Activated T-cell treated with anti-CD3 and anti-CD28 coated beads, Interleukin-2, amount 50 U/mL, for 4 hours (primary cell): ENCODE results near the gene TIAM2. TPM values are rescaled to one million over a fixed set of nuclear protein-coding genes. Genes with fewer than 3 reads are reported as not detected.
A peak's percentile ranks its signal among the peaks of the same experiment; 100 is the strongest.

Experiments
- ATAC-seq, 2 donors: fragments of 200-7000 bp; cut with Tn5 transposase; one replicate each; pipeline ENCODE4 v1.10.0; 2021
- DNase-seq: peaks from one replicate; pipeline ENCODE4 v3.0.0-alpha.2; 2020
- H3K27me3 Mint-ChIP-seq: one replicate; pipeline ENCODE4 v1.8.0; 2021; ENCODE audit warnings: low read depth, mixed read lengths
- H3K36me3 Mint-ChIP-seq: one replicate; pipeline ENCODE4 v1.8.0; 2022; ENCODE audit warnings: mixed read lengths; ENCODE audit not compliant: insufficient read depth
- H3K4me1 Mint-ChIP-seq: one replicate; pipeline ENCODE4 v1.8.0; 2021; ENCODE audit warnings: low read depth, mixed read lengths
- H3K4me3 Mint-ChIP-seq: one replicate; pipeline ENCODE4 v1.8.0; 2021; ENCODE audit warnings: mild to moderate bottlenecking, moderate library complexity, mixed read lengths
- H3K9me3 Mint-ChIP-seq: one replicate; pipeline ENCODE4 v1.8.0; 2021; ENCODE audit warnings: mixed read lengths
- total RNA-seq, 3 donors: library from RNA; stranded (reverse); gene quantifications; one replicate each; pipeline ENCODE4 v1.2.1, GENCODE V29; 2021

The TIAM2 gene
- total RNA-seq, 3 donors from 2014 or later, result 11.0 to 18.5 (median 12.2) TPM

- H3K36me3 Mint-ChIP-seq, result peaks cover 39% of the 10 kb centered on the region
- no peak overlapping the region for H3K4me3 Mint-ChIP-seq
- no peak for ATAC-seq
Observed at GRCh38 chr6:155253337-155253736, 258.2 kb downstream of the TIAM2 start.

GRCh38 chr6:155254139-155254538 is 259.0 kb downstream of the TIAM2 start:
- H3K4me1 Mint-ChIP-seq, result no peaks in the 10 kb centered on the region
- DNase-seq (no peak), ATAC-seq (peak in 1 of 2 donors; percentile 46)
- H3K27me3 Mint-ChIP-seq, result no peaks in the 10 kb centered on the region
- no peaks in the 10 kb centered on the region for H3K9me3 Mint-ChIP-seq
- H3K36me3 Mint-ChIP-seq, result peaks cover 40% of the 10 kb centered on the region
- H3K4me3 Mint-ChIP-seq, result no peak overlapping the region

More at GRCh38 chr6:155253337-155253736, 258.2 kb downstream of the TIAM2 start:
- DNase-seq, result no peak
- Mint-ChIP-seq H3K27me3 (no peaks in the 10 kb centered on the region), H3K4me1 (peaks cover under 1% of the 10 kb centered on the region), H3K9me3 (no peaks in the 10 kb centered on the region)

- no peak for ATAC-seq
- peaks cover 2% of the 10 kb centered on the region for H3K4me1 Mint-ChIP-seq
- H3K27me3 Mint-ChIP-seq, result no peaks in the 10 kb centered on the region
- H3K36me3 Mint-ChIP-seq, result peaks cover 40% of the 10 kb centered on the region
- no peaks in the 10 kb centered on the region for H3K9me3 Mint-ChIP-seq
- no peak for DNase-seq
- no peak overlapping the region for H3K4me3 Mint-ChIP-seq
Observed at GRCh38 chr6:155256122-155256795, 261.1 kb downstream of the TIAM2 start.

- Mint-ChIP-seq H3K4me1 (peaks cover 9% of the 10 kb centered on the region), H3K27me3 (no peaks in the 10 kb centered on the region)
Observed at GRCh38 chr6:155257796-155258195, 262.7 kb downstream of the TIAM2 start.

GRCh38 chr6:155259204-155259603 is 264.1 kb downstream of the TIAM2 start:
- Mint-ChIP-seq H3K4me1 (peaks cover 9% of the 10 kb centered on the region), H3K4me3 (no peak overlapping the region), H3K9me3 (no peaks in the 10 kb centered on the region), H3K27me3 (no peaks in the 10 kb centered on the region), H3K36me3 (peaks cover 45% of the 10 kb centered on the region)
- ATAC-seq (no peak), DNase-seq (no peak)

More at GRCh38 chr6:155257796-155258195, 262.7 kb downstream of the TIAM2 start:
- no peaks in the 10 kb centered on the region for H3K9me3 Mint-ChIP-seq
- H3K4me3 Mint-ChIP-seq, result no peak overlapping the region
- no peak for ATAC-seq
- DNase-seq, result no peak
- H3K36me3 Mint-ChIP-seq, result peaks cover 44% of the 10 kb centered on the region

GRCh38 chr6:155259897-155260296 is 264.8 kb downstream of the TIAM2 start:
- no peaks in the 10 kb centered on the region for H3K27me3 Mint-ChIP-seq
- H3K4me1 Mint-ChIP-seq, result peaks cover 9% of the 10 kb centered on the region
- H3K9me3 Mint-ChIP-seq, result no peaks in the 10 kb centered on the region
- peaks cover 46% of the 10 kb centered on the region for H3K36me3 Mint-ChIP-seq
- DNase-seq (no peak), ATAC-seq (no peak)
- no peak overlapping the region for H3K4me3 Mint-ChIP-seq

GRCh38 chr6:155260686-155261085 is 265.6 kb downstream of the TIAM2 start:
- peaks cover 9% of the 10 kb centered on the region for H3K4me1 Mint-ChIP-seq
- H3K36me3 Mint-ChIP-seq, result peaks cover 46% of the 10 kb centered on the region
- H3K27me3 Mint-ChIP-seq, result no peaks in the 10 kb centered on the region
- ATAC-seq, result no peak
- DNase-seq, result no peak
- no peak overlapping the region for H3K4me3 Mint-ChIP-seq
- H3K9me3 Mint-ChIP-seq, result no peaks in the 10 kb centered on the region

GRCh38 chr6:155261111-155261900 is 266.2 kb downstream of the TIAM2 start:
- ATAC-seq (no peak), DNase-seq (no peak)
- Mint-ChIP-seq H3K36me3 (peaks cover 48% of the 10 kb centered on the region), H3K4me3 (no peak overlapping the region), H3K27me3 (no peaks in the 10 kb centered on the region), H3K9me3 (no peaks in the 10 kb centered on the region), H3K4me1 (peaks cover 9% of the 10 kb centered on the region)

GRCh38 chr6:155262655-155263054 is 267.5 kb downstream of the TIAM2 start:
- no peak for DNase-seq
- Mint-ChIP-seq H3K4me1 (peaks cover 9% of the 10 kb centered on the region), H3K27me3 (no peaks in the 10 kb centered on the region), H3K36me3 (peaks cover 43% of the 10 kb centered on the region), H3K9me3 (no peaks in the 10 kb centered on the region), H3K4me3 (no peak overlapping the region)
- no peak for ATAC-seq

GRCh38 chr6:155263373-155264063 is 268.4 kb downstream of the TIAM2 start, which contains the start of gene CLDN20:
CLDN20 (plus strand) TSS chr6:155264013; CDS start chr6:155275720, 11,707 bp downstream.
- no peak for ATAC-seq
- H3K4me1 Mint-ChIP-seq, result peaks cover 14% of the 10 kb centered on the region
- peaks cover 39% of the 10 kb centered on the region for H3K36me3 Mint-ChIP-seq

GRCh38 chr6:155264693-155265320 is 269.7 kb downstream of the TIAM2 start:
- no peaks in the 10 kb centered on the region for H3K27me3 Mint-ChIP-seq
- no peaks in the 10 kb centered on the region for H3K9me3 Mint-ChIP-seq
- DNase-seq (no peak), ATAC-seq (no peak)
- peaks cover 40% of the 10 kb centered on the region for H3K36me3 Mint-ChIP-seq
- peaks cover 14% of the 10 kb centered on the region for H3K4me1 Mint-ChIP-seq
- H3K4me3 Mint-ChIP-seq, result no peak overlapping the region

More at GRCh38 chr6:155263373-155264063, 268.4 kb downstream of the TIAM2 start, which contains the start of gene CLDN20:
- DNase-seq, result no peak
- no peaks in the 10 kb centered on the region for H3K9me3 Mint-ChIP-seq
- no peak within 1 kb of the TSS for H3K4me3 Mint-ChIP-seq
- no peaks in the 10 kb centered on the region for H3K27me3 Mint-ChIP-seq

- no peak for DNase-seq
- Mint-ChIP-seq H3K27me3 (no peaks in the 10 kb centered on the region), H3K4me1 (peaks cover 16% of the 10 kb centered on the region), H3K36me3 (peaks cover 42% of the 10 kb centered on the region), H3K4me3 (no peak overlapping the region), H3K9me3 (no peaks in the 10 kb centered on the region)
- ATAC-seq, result no peak
Observed at GRCh38 chr6:155265843-155266535, 270.9 kb downstream of the TIAM2 start.

- H3K9me3 Mint-ChIP-seq, result no peaks in the 10 kb centered on the region
- ATAC-seq, result no peak
- no peak overlapping the region for H3K4me3 Mint-ChIP-seq
- peaks cover 36% of the 10 kb centered on the region for H3K36me3 Mint-ChIP-seq
- H3K4me1 Mint-ChIP-seq, result peaks cover 11% of the 10 kb centered on the region
- H3K27me3 Mint-ChIP-seq, result no peaks in the 10 kb centered on the region
- DNase-seq, result no peak
Observed at GRCh38 chr6:155267411-155267810, 272.3 kb downstream of the TIAM2 start.
